ENCODE measurements around the gene PPP1R14B. TPM values are rescaled to one million over a fixed set of nuclear protein-coding genes. Genes with fewer than 3 reads are reported as not detected.

Gene PPP1R14B
- total RNA-seq, 1 donor from 2014 or later, result 286 TPM

DNA sequence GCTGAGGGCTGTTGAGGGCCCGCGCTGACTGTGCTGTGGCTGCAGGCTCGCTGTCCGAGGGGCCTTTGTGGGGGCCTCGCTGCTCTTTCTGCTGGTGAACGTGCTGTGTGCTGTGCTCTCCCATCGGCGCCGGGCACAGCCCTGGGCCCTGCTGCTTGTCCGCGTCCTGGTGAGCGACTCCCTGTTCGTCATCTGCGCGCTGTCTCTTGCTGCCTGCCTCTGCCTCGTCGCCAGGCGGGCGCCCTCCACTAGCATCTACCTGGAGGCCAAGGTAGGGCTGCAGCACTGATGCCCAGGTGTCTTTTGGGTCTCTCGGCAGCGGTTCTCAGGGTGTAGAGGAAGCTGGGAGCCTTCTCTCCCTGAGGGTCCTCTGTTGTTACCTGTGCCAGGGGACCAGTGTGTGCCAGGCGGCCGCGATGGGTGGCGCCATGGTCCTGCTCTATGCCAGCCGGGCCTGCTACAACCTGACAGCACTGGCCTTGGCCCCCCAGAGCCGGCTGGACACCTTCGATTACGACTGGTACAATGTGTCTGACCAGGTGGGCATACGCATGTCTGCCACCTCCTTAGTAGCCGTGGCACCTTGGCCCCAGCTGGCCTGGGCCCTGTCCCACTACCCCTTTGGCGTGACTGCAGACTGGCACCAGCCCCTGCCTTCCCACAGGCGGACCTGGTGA is 41.1 kb upstream of the PPP1R14B start:
- TF ChIP-seq, protein P1, sequence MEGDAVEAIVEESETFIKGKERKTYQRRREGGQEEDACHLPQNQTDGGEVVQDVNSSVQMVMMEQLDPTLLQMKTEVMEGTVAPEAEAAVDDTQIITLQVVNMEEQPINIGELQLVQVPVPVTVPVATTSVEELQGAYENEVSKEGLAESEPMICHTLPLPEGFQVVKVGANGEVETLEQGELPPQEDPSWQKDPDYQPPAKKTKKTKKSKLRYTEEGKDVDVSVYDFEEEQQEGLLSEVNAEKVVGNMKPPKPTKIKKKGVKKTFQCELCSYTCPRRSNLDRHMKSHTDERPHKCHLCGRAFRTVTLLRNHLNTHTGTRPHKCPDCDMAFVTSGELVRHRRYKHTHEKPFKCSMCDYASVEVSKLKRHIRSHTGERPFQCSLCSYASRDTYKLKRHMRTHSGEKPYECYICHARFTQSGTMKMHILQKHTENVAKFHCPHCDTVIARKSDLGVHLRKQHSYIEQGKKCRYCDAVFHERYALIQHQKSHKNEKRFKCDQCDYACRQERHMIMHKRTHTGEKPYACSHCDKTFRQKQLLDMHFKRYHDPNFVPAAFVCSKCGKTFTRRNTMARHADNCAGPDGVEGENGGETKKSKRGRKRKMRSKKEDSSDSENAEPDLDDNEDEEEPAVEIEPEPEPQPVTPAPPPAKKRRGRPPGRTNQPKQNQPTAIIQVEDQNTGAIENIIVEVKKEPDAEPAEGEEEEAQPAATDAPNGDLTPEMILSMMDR (conservative IDR thresholded peaks at IDR 0.05), result no peak
- Mint-ChIP-seq H3K36me3 (ENCODE audit: low read depth) (no peaks in the 10 kb centered on the region), H3K4me1 (peaks cover 16% of the 10 kb centered on the region), H3K27me3 (ENCODE audit: low read depth) (peaks cover 39% of the 10 kb centered on the region), H3K4me3 (peak overlapping the region; percentile 89), H3K27ac (ENCODE audit: unreplicated experiment) (no peak overlapping the region), H3K9me3 (no peaks in the 10 kb centered on the region)
- no peak for DNase-seq (ENCODE audit: low read depth, low spot score)

- no peaks in the 10 kb centered on the region for H3K9me3 Mint-ChIP-seq
- H3K4me3 Mint-ChIP-seq, result peak overlapping the region; percentile 89
- H3K27ac Mint-ChIP-seq (ENCODE audit: unreplicated experiment), result no peak overlapping the region
- peaks cover 32% of the 10 kb centered on the region for H3K27me3 Mint-ChIP-seq (ENCODE audit: low read depth)
- DNase-seq (ENCODE audit: low read depth, low spot score), result no peak
- TF ChIP-seq, protein P1 (conservative IDR thresholded peaks at IDR 0.05), result no peak
- no peaks in the 10 kb centered on the region for H3K36me3 Mint-ChIP-seq (ENCODE audit: low read depth)
- H3K4me1 Mint-ChIP-seq, result peaks cover 16% of the 10 kb centered on the region
Observed at GRCh38 chr11:64286801-64287159, 40.0 kb upstream of the PPP1R14B start.

DNA sequence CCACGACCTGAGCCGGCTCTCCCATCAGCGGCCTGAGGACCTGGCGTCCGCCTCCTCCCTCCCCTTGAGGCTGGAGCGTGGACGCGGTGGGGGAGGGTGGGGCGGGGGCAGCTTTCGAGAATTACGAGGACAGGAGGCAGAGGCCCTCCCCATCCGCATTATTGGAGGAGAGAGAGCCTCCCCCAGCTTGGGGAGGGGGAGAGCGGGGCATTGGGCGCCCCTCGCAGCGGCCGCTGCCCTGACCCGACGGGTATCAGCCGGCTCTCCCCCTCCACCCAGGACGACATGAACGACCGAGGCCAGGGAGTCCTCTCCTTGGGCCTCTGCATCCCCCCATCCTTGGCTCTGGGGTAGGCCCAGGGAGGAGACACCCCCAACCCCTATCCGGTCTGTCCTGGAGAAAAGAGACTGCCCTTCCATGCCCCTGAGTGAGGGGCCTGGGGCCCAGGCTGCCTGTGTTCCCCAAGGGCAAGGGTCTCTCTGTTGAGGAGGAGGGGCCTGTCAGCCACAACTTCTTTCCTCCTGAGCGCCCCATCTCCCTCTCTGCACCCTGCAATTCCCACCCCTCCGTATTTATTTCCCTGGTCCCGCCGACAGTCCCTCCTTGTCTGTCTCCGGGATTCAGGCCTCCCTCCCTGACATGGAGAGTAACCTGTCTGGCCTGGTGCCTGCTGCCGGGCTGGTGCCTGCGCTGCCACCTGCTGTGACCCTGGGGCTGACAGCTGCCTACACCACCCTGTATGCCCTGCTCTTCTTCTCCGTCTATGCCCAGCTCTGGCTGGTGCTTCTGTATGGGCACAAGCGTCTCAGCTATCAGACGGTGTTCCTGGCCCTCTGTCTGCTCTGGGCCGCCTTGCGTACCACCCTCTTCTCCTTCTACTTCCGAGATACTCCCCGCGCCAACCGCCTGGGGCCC is 39.4 kb upstream of the PPP1R14B start:
- Mint-ChIP-seq H3K9me3 (no peaks in the 10 kb centered on the region), H3K27ac (ENCODE audit: unreplicated experiment) (no peak overlapping the region)
- no peak for DNase-seq (ENCODE audit: low read depth, low spot score)

GRCh38 chr11:64284962-64285884 is 38.5 kb upstream of the PPP1R14B start, which contains the start of gene GPR137:
Gene GPR137 (plus strand): TSS chr11:64285848. CDS start chr11:64286525, 677 bp downstream.
- no peaks in the 10 kb centered on the region for H3K36me3 Mint-ChIP-seq (ENCODE audit: low read depth)
- H3K27ac Mint-ChIP-seq (ENCODE audit: unreplicated experiment), result peak within 1 kb of the TSS; percentile 27
- peaks cover 15% of the 10 kb centered on the region for H3K4me1 Mint-ChIP-seq
- peaks cover 21% of the 10 kb centered on the region for H3K27me3 Mint-ChIP-seq (ENCODE audit: low read depth)
- H3K4me3 Mint-ChIP-seq, result peak within 1 kb of the TSS; percentile 92
- DNase-seq (ENCODE audit: low read depth, low spot score), result peak; percentile 95
- no peaks in the 10 kb centered on the region for H3K9me3 Mint-ChIP-seq
- TF ChIP-seq, protein P1 (conservative IDR thresholded peaks at IDR 0.05), result no peak

More for the DNA sequence above, 39.4 kb upstream of the PPP1R14B start:
- TF ChIP-seq, protein P1 (conservative IDR thresholded peaks at IDR 0.05), result no peak
- peak overlapping the region; percentile 89 for H3K4me3 Mint-ChIP-seq
- no peaks in the 10 kb centered on the region for H3K36me3 Mint-ChIP-seq (ENCODE audit: low read depth)
- peaks cover 19% of the 10 kb centered on the region for H3K4me1 Mint-ChIP-seq
- peaks cover 30% of the 10 kb centered on the region for H3K27me3 Mint-ChIP-seq (ENCODE audit: low read depth)
